Activated CD8-positive, alpha-beta memory T cell treated with anti-CD3 and anti-CD28 coated beads for 1 hour (primary cell): ENCODE results near the gene PGA5.
"Not testable (repeated sequence)": the region's sequence is repeated elsewhere in the genome, so short reads cannot be mapped to it uniquely, and the experiment has no call there.

Source experiments
- DNase-seq, 2 donors: peaks; one replicate each; pipeline ENCODE4 v3.0.0-alpha.2; 2020; ENCODE audit warnings: low read depth in 1 of 2; ENCODE audit errors: extremely low read depth in 1 of 2

The PGA5 gene

GRCh38 chr11:61240875-61241274 is at the start of gene PGA5:
Gene PGA5, plus strand, starts transcription at chr11:61241175. Its CDS starts 52 bp downstream, at chr11:61241227.
- DNase-seq, result not testable (repeated sequence)

GRCh38 chr11:61193596-61193995 is 47.4 kb upstream of the PGA5 start:
- DNase-seq, result no peak

- DNase-seq, result no peak
Measured at GRCh38 chr11:61194169-61194671, 46.8 kb upstream of the PGA5 start.

GRCh38 chr11:61194981-61195695 is 45.8 kb upstream of the PGA5 start:
- no peak for DNase-seq

- no peak for DNase-seq
Measured at GRCh38 chr11:61195719-61196118, 45.3 kb upstream of the PGA5 start.

GRCh38 chr11:61198361-61198760 is 42.6 kb upstream of the PGA5 start:
- no peak for DNase-seq

GRCh38 chr11:61198948-61199523 is 41.9 kb upstream of the PGA5 start:
- DNase-seq, result no peak

- DNase-seq, result no peak
Measured at GRCh38 chr11:61201476-61201875, 39.5 kb upstream of the PGA5 start.

- DNase-seq, result not testable (repeated sequence)
Measured at GRCh38 chr11:61202950-61203746, 37.8 kb upstream of the PGA5 start, which contains the start of gene PGA3. Gene PGA3, plus strand, starts transcription at chr11:61203515. Its CDS starts 50 bp downstream, at chr11:61203565.

GRCh38 chr11:61203873-61204272 is 37.1 kb upstream of the PGA5 start:
- DNase-seq, result not testable (repeated sequence)

- not testable (repeated sequence) for DNase-seq
Measured at GRCh38 chr11:61204502-61205059, 36.4 kb upstream of the PGA5 start.

- DNase-seq, result not testable (repeated sequence)
Measured at GRCh38 chr11:61207636-61208310, 33.2 kb upstream of the PGA5 start.

GRCh38 chr11:61210629-61211028 is 30.3 kb upstream of the PGA5 start:
- DNase-seq, result not testable (repeated sequence)

GRCh38 chr11:61211327-61211952 is 29.5 kb upstream of the PGA5 start:
- DNase-seq, result not testable (repeated sequence)

GRCh38 chr11:61212202-61212601 is 28.8 kb upstream of the PGA5 start:
- not testable (repeated sequence) for DNase-seq

- DNase-seq, result not testable (repeated sequence)
Measured at GRCh38 chr11:61213711-61214324, 27.2 kb upstream of the PGA5 start.

GRCh38 chr11:61218306-61218705 is 22.7 kb upstream of the PGA5 start:
- DNase-seq, result not testable (repeated sequence)

GRCh38 chr11:61219016-61219415 is 22.0 kb upstream of the PGA5 start:
- DNase-seq, result not testable (repeated sequence)

GRCh38 chr11:61222047-61222446 is 18.9 kb upstream of the PGA5 start, which contains the start of gene PGA4:
Gene PGA4, plus strand, starts transcription at chr11:61222347. Its CDS starts 54 bp downstream, at chr11:61222401.
- DNase-seq, result not testable (repeated sequence)
